Activated CD8-positive, alpha-beta T cell treated with anti-CD3 and anti-CD28 coated beads, Interleukin-2, amount 10 ng/mL, durations not matched to agents 7 days and 5 days (primary cell): ENCODE data around the gene ZSCAN9. TPM values are rescaled to one million over a fixed set of nuclear protein-coding genes. Genes with fewer than 3 reads are reported as not detected.
A peak's percentile ranks its signal among the peaks of the same experiment; 100 is the strongest.

Experiments used
- ATAC-seq: fragments of 150-1000 bp; cut with Tn5 transposase; one replicate; pipeline ENCODE4 v1.10.0; 2021; ENCODE audit warnings: moderate library complexity
- CTCF ChIA-PET: fragments of 350-600 bp; sonication (Branson Sonifier 250); formaldehyde crosslinking; loops from one replicate; lab custom pipeline; 2021; ENCODE audit warnings: antibody characterized with exemption; lab: Charles Lee
- POLR2A ChIA-PET: fragments of 350-600 bp; sonication (Branson Sonifier 250); formaldehyde crosslinking; loops from one replicate; lab custom pipeline; 2021; ENCODE audit warnings: antibody characterized with exemption; lab: Charles Lee
- DNase-seq: peaks from one replicate; pipeline ENCODE4 v3.0.0-alpha.2; 2020
- H3K27ac Mint-ChIP-seq: one replicate; pipeline ENCODE4 v1.8.0; 2021; ENCODE audit warnings: mild to moderate bottlenecking, mixed read lengths
- H3K27me3 Mint-ChIP-seq: one replicate; pipeline ENCODE4 v1.8.0; 2021; ENCODE audit warnings: low read depth, mixed read lengths
- H3K36me3 Mint-ChIP-seq: one replicate; pipeline ENCODE4 v1.8.0; 2021; ENCODE audit warnings: low read depth, mixed read lengths
- H3K4me1 Mint-ChIP-seq: one replicate; pipeline ENCODE4 v1.8.0; 2021; ENCODE audit warnings: low read depth, mixed read lengths
- H3K4me3 Mint-ChIP-seq: one replicate; pipeline ENCODE4 v1.8.0; 2021; ENCODE audit warnings: mild to moderate bottlenecking, mixed read lengths
- H3K9me3 Mint-ChIP-seq: one replicate; pipeline ENCODE4 v1.8.0; 2022; ENCODE audit warnings: mixed read lengths; ENCODE audit not compliant: insufficient read depth
- total RNA-seq, 2 experiments: library from RNA; stranded (reverse); gene quantifications; one replicate each; pipeline ENCODE4 v1.2.3, GENCODE V29; 2021

ZSCAN9 gene
- total RNA-seq, 2 experiments from 2014 or later: 4.1 to 4.5 TPM

DNA sequence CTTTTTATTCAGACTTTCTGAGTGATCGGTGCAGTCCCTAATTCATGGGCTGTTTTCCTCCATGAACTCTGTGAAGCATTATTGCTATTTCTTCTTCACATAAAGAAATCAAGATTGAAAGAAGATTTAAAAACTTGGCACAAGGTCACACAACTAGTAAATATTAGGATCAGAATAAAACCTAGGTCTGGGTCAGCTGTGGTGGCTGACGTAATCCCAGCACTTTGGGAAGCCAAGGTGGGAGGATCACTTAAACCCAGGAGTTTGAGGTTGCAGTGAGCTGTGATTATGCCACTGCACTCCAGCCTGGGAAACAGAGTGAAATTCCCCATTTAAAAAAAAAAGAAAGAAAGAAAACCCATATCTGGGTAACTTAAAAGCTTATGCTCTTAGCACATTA is 1.4 kb downstream of the ZSCAN9 start:
- ChIA-PET POLR2A (no interaction called here), CTCF (interaction anchor here (1.1 to 1.5 kb wide), 2 partner anchors 8 to 130 kb away, joined by 3 to 6 read pairs; no protein-coding TSS in a partner anchor)
- H3K9me3 Mint-ChIP-seq: no peaks in the 10 kb centered on the region
- peaks cover 21% of the 10 kb centered on the region for H3K27me3 Mint-ChIP-seq
- H3K4me1 Mint-ChIP-seq: peaks cover 35% of the 10 kb centered on the region
- H3K36me3 Mint-ChIP-seq: peaks cover 23% of the 10 kb centered on the region
- H3K4me3 Mint-ChIP-seq: peak overlapping the region; percentile 80
- DNase-seq: no peak
- ATAC-seq: no peak
- no peak overlapping the region for H3K27ac Mint-ChIP-seq

DNA sequence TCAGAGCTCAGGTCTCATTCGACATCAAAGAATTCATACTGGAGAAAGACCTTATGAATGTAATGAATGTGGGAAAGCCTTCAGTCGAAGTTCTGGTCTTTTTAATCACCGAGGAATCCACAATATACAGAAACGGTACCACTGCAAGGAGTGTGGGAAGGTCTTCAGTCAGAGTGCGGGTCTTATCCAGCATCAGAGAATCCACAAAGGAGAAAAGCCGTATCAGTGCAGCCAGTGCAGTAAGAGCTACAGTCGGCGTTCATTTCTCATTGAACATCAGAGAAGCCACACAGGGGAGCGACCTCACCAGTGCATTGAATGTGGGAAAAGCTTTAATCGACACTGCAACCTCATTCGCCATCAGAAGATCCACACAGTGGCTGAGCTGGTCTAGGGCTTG is 7.7 kb downstream of the ZSCAN9 start:
- Mint-ChIP-seq H3K4me3 (no peak overlapping the region), H3K27me3 (no peaks in the 10 kb centered on the region), H3K36me3 (peaks cover 32% of the 10 kb centered on the region), H3K4me1 (peaks cover 17% of the 10 kb centered on the region), H3K9me3 (no peaks in the 10 kb centered on the region), H3K27ac (no peak overlapping the region)
- ATAC-seq (no peak), DNase-seq (no peak)
- POLR2A ChIA-PET: no interaction called here
- CTCF ChIA-PET: no interaction called here

DNA sequence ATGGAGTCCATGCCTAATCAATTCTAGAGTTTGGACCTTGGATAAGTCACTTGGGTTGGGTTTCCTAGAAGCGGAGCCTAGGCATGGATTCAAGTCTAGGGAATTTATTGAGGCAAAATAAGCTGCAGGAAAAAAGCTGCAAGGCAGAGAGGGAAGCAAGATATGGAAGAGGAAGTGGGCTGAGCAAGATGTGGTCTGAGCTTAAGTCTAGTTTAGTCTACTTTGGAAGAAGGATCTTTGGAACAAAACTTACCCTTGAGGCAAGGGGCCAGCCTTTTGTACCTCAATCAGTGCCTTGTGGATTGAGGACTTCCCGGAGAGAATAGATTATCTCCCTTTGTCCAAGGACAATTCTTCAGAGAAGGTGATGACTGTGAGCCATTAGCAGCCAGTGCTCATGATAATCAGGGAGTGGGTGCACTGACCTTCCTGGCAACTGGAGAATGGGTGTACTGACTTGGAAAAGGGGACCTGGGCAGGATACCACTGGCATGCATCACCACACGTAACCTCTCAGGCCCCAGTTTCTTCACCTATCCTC is 10.9 kb downstream of the ZSCAN9 start:
- Mint-ChIP-seq H3K4me1 (peaks cover 4% of the 10 kb centered on the region), H3K9me3 (no peaks in the 10 kb centered on the region), H3K4me3 (no peak overlapping the region), H3K27ac (no peak overlapping the region), H3K27me3 (no peaks in the 10 kb centered on the region), H3K36me3 (peaks cover 13% of the 10 kb centered on the region)
- ATAC-seq (no peak), DNase-seq (no peak)
- ChIA-PET POLR2A (no interaction called here), CTCF (no interaction called here)

DNA sequence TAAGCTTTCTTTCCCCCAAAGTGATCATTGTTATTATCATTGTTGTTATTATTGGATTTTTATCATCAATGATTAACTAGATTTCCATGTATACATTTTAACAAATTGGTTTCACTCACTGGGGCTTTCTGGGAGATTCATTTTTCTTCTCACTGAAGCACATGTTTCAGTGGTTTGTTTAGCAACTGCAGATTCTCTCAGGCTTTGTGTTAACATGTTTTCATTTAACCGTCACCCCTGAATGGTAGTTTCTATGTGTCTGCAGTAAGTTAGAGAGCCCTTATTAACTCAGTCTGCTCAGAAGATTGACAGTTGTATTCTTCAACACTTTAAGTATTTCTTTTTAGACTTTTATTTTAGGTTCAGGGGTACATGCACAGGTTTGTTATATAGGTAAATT is 14.6 kb downstream of the ZSCAN9 start:
- Mint-ChIP-seq H3K4me3 (no peak overlapping the region), H3K27me3 (no peaks in the 10 kb centered on the region)

DNA sequence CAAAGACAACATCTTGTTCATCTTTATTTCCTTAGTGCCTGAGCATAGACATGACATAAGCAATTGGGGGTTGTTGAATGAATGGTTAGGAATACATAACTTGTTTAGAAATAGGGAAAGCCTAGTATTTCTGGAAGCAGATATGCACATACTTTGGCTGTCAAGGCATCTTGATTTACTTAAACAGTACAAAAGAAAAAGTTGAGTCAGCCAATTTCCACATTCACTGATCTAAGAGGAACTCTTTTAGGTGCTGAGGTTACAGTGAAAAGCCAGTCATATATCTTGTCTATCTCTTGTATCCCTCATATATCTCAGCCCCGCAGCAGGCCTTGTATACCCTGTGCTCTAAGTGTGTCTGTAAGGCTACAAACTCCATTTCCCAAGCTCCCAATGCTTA is 15.4 kb downstream of the ZSCAN9 start:
- peaks cover 21% of the 10 kb centered on the region for H3K36me3 Mint-ChIP-seq
- H3K27ac Mint-ChIP-seq: no peak overlapping the region
- ChIA-PET POLR2A (no interaction called here), CTCF (no interaction called here)
- H3K4me3 Mint-ChIP-seq: no peak overlapping the region
- H3K9me3 Mint-ChIP-seq: no peaks in the 10 kb centered on the region
- ATAC-seq (no peak), DNase-seq (no peak)
- H3K4me1 Mint-ChIP-seq: peaks cover 4% of the 10 kb centered on the region
- no peaks in the 10 kb centered on the region for H3K27me3 Mint-ChIP-seq

More for the DNA sequence above, 14.6 kb downstream of the ZSCAN9 start:
- Mint-ChIP-seq H3K27ac (no peak overlapping the region), H3K4me1 (peaks cover 4% of the 10 kb centered on the region), H3K36me3 (peaks cover 13% of the 10 kb centered on the region), H3K9me3 (no peaks in the 10 kb centered on the region)
- CTCF ChIA-PET: no interaction called here
- DNase-seq: no peak
- ATAC-seq: no peak
- POLR2A ChIA-PET: no interaction called here

DNA sequence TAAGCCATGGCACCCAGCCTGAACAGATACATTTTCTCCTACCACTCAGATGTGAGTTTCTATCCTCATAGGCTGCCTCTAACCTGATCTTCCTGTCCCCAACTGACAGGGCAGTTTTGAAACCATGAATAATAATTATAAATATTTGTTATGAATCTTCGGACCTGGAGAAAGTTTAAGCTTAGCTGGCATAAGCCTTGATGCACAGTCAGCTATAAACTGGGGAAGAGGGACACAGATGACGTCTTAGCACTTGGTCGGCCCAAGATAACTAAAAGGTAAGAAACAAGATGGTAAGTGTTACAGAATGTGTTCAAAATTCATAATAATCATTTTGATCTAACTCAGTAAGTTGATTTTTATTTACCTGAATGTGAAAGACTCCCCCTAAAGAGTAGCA is 18.9 kb downstream of the ZSCAN9 start:
- no peaks in the 10 kb centered on the region for H3K27me3 Mint-ChIP-seq
- H3K27ac Mint-ChIP-seq: no peak overlapping the region
- H3K9me3 Mint-ChIP-seq: no peaks in the 10 kb centered on the region
- no peaks in the 10 kb centered on the region for H3K4me1 Mint-ChIP-seq
- ATAC-seq: no peak
- CTCF ChIA-PET: no interaction called here
- POLR2A ChIA-PET: no interaction called here
- H3K36me3 Mint-ChIP-seq: peaks cover 44% of the 10 kb centered on the region
- no peak overlapping the region for H3K4me3 Mint-ChIP-seq
- no peak for DNase-seq

DNA sequence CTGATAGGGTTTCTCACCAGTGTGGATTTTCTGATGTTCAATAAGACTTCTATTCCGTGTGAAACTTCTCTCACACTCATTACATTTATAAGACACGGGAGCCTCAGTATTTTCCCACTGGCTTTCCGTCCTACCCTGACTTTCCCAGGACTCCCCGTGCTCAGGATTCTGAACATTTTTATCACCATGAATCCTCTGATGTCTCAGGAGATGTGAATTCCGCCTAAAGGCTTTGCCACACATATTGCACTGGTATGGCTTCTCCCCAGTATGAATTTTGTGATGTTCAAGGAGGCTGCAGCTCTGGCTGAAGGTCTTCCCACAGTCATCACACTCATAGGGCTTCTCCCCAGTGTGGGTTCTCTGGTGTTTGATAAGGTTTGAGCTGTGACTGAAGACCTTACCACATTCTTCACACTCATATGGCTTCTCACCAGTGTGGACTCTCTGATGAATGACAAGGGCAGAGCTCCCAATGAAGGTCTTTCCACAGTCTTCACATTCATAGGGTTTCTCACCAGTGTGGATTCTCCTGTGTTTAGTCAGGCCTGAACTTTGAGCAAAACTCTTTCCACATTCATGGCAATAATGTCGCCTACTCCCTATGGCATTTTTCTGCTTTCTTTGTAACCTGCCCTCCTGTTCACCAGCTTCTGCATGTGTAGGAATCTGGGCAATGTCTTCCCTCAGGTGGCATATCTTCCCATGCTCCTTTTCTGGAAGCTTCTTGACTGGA is 20.3 kb downstream of the ZSCAN9 start:
- H3K9me3 Mint-ChIP-seq: no peaks in the 10 kb centered on the region
- CTCF ChIA-PET: no interaction called here
- ATAC-seq (no peak), DNase-seq (no peak)
- POLR2A ChIA-PET: interaction anchor here (0.8 kb wide), 1 partner anchor 352 kb away, joined by 3 read pairs; a partner anchor contains a TSS
- H3K27ac Mint-ChIP-seq: no peak overlapping the region
- peaks cover 50% of the 10 kb centered on the region for H3K36me3 Mint-ChIP-seq
- H3K4me1 Mint-ChIP-seq: peaks cover 11% of the 10 kb centered on the region
- H3K27me3 Mint-ChIP-seq: no peaks in the 10 kb centered on the region
- no peak overlapping the region for H3K4me3 Mint-ChIP-seq

DNA sequence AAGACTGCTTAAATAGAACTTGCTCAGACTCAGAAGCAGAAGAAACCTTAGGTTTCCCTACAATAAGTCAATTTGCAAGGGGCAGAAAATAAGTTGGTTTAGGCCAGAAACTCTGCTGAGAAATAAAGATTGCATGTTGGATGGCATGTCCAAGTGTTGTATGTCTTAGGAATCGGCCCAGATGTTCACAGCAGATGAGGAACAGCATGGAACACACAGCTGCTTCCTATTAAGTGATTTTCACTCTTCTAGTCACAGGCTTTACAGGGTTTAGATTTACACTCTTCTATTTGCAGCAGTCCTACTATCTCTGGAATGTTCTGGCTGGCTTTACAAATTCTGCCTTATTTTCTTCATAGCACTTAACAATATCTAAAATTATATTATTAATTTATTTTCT is 23.8 kb downstream of the ZSCAN9 start:
- no peak overlapping the region for H3K4me3 Mint-ChIP-seq
- ATAC-seq (no peak), DNase-seq (no peak)
- no peak overlapping the region for H3K27ac Mint-ChIP-seq
- ChIA-PET CTCF (no interaction called here), POLR2A (no interaction called here)
- no peaks in the 10 kb centered on the region for H3K9me3 Mint-ChIP-seq
- H3K27me3 Mint-ChIP-seq: no peaks in the 10 kb centered on the region
- peaks cover 33% of the 10 kb centered on the region for H3K4me1 Mint-ChIP-seq
- H3K36me3 Mint-ChIP-seq: peaks cover 52% of the 10 kb centered on the region

DNA sequence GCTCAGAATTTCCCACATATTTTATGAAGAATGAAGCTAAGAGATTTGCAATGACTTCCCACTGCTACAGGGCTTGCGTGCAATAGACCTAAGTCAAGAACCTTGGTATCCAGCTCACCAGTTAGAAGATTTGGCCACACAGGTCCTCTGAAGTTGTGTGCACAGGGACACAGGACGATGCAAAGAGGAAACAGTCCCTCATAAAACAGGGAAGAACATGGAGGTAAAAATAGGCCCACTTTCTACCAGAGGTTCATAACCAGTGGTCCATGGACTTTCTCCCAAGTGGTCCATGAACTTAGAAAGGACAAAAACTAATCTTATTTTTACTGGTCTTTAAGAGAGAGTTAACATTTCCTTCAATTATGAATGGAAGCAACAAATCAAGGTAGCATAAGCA is 25.7 kb downstream of the ZSCAN9 start:
- DNase-seq (no peak), ATAC-seq (no peak)
- no peaks in the 10 kb centered on the region for H3K27me3 Mint-ChIP-seq
- no peaks in the 10 kb centered on the region for H3K9me3 Mint-ChIP-seq
- peak overlapping the region; percentile 67 for H3K4me3 Mint-ChIP-seq
- ChIA-PET CTCF (interaction anchor here (1.0 to 1.3 kb wide), 2 partner anchors 16 to 105 kb away, joined by 4 read pairs; partner anchors contain the start of gene ZSCAN26), POLR2A (interaction anchor here (0.9 to 2.4 kb wide), 2 partner anchors 16 to 114 kb away, joined by 3 to 27 read pairs; partner anchors contain the start of gene ZSCAN26)
- peaks cover 33% of the 10 kb centered on the region for H3K4me1 Mint-ChIP-seq
- no peak overlapping the region for H3K27ac Mint-ChIP-seq
- H3K36me3 Mint-ChIP-seq: peaks cover 35% of the 10 kb centered on the region

DNA sequence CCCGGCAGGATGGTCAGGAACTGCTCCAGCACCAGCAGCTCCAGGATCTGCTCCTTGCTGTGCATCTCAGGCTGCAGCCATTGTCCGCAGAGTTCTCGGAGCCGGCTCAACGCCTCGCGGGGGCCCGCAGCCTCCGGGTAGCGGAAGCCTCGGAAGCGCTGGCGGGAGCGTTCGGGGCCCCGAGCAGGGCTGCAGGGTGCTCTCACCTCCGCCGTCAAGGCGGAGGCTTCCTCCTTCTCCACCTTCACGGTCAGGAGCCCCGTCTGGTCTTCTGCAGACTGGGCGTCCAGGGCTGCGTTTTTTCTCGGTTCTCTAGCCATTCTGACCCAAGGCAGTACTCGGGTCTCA is 26.6 kb downstream of the ZSCAN9 start:
- ATAC-seq (peak; percentile 89), DNase-seq (peak; percentile 58)
- ChIA-PET POLR2A (interaction anchor here (0.9 to 2.4 kb wide), 5 partner anchors 9 to 147 kb away, joined by 3 to 27 read pairs (median 5); partner anchors contain the start of genes ZSCAN16 and ZSCAN26), CTCF (interaction anchor here (1.0 to 3.1 kb wide), 7 partner anchors 9 to 110 kb away, joined by 3 to 17 read pairs (median 4); partner anchors contain the start of genes PGBD1, ZKSCAN8 and ZSCAN26)
- peaks cover 33% of the 10 kb centered on the region for H3K4me1 Mint-ChIP-seq
- H3K36me3 Mint-ChIP-seq: peaks cover 28% of the 10 kb centered on the region
- H3K9me3 Mint-ChIP-seq: no peaks in the 10 kb centered on the region
- peak overlapping the region; percentile 87 for H3K27ac Mint-ChIP-seq
- no peaks in the 10 kb centered on the region for H3K27me3 Mint-ChIP-seq
- H3K4me3 Mint-ChIP-seq: peak overlapping the region; percentile 92

DNA sequence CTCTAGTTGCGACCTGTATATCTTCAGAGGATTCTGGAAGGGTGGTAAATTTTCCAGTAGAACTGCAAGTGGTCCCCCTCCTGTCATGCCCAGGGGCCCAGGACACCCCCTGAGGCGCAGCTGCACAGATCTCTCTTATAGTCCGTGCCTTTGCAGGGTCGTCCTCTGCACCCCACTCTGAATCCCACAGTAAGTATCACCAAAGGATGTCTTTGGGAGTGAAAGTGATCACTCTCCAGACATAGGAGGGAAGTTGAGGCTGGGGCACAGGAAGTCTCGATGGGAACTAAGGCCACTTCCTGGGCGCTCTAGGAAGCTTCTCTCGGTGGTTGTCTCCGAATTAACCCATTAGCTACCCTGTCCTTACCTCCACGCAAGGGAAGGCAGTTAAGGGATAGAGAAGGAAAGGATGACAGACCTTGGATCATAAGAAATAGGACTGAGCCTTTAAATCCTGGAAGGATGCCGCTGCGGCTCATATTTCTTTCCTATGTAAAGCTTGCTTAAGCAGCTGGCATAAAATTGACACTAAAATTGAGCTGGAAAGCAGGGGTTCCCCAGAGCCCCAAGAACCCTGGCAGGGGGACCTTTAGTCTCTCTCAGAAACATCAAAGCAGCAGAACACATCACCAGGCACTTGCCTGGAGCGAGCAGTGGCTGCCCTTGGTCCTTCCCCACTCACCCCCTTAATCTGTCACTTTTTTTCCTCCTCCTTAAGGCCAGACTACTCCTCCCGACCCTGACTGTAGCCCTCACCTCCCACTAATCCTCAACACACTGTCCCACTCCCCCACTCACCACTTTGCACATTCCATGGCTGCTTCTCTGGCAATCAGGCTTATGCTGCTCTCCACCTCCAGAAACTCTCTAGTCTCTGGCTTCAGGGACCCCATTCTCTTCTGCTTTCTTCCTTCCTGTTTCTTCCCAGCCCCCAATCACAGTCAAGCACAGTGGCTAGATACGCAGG is 27.2 kb downstream of the ZSCAN9 start, which contains the start of gene ZKSCAN4:
Gene ZKSCAN4 (minus strand): TSS at position 261 of the 967 bp plus-strand sequence. CDS start 289 bp downstream, outside the sequence.
- Mint-ChIP-seq H3K27ac (peak within 1 kb of the TSS; percentile 87), H3K9me3 (no peaks in the 10 kb centered on the region), H3K4me1 (peaks cover 33% of the 10 kb centered on the region), H3K4me3 (peak within 1 kb of the TSS; percentile 92), H3K27me3 (no peaks in the 10 kb centered on the region), H3K36me3 (peaks cover 24% of the 10 kb centered on the region)
- ATAC-seq: peak; percentile 78
- DNase-seq: peak; percentile 87
- ChIA-PET POLR2A (interaction anchor here (0.9 to 2.4 kb wide), 7 partner anchors 8 to 148 kb away, joined by 3 to 27 read pairs (median 5); partner anchors contain the start of genes ZKSCAN8, ZSCAN16 and ZSCAN26), CTCF (interaction anchor here (0.7 to 3.1 kb wide), 11 partner anchors 8 to 131 kb away, joined by 3 to 17 read pairs (median 4); partner anchors contain the start of genes PGBD1, ZKSCAN8 and ZSCAN26)
